ENCODE measurements around the gene LY6G6F.

DNA sequence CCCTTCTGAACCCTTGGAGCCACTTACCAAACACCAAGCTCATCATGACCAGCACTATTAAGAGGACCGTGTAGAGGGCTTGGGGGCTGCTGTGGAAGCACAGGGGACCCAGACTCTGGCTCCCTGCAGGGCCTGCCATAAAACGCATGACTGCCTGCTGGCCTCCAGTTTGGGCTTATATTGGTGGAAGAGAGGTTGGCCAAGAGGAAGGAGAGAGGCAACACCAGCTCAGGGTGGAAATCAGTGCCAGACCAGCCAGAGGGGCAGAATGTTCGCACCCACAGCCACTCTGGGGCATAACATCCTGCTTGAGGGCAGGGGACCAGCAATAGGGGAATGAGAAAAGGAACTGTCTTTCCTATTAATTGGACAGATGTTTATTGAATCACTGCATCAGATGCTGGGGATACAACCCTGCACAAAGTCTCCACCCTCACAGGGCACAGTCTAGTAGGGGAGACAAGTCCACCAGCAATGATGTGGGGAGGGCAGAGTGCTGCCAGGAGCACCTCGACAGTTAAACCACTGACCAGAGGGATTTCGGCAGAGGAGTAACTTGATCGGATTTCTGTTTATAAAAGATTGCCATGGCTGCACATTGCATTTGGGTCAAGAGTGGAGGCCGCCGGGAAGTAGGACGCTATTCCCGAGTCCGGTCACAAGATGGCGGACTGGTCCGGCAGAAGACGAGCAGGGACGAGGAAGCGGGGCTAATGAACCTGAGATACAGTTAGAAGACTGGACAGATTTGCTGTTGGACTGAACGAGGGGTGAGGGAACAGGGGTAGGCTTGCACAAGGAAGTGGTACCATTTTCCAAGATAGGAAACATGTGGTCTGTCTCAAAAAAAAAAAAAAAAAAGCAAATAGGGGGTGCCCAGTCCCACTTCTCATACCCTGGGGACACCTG is 26.2 kb upstream of the LY6G6F start, which contains the start of gene LY6G5C:
- TF ChIP-seq, protein P1, sequence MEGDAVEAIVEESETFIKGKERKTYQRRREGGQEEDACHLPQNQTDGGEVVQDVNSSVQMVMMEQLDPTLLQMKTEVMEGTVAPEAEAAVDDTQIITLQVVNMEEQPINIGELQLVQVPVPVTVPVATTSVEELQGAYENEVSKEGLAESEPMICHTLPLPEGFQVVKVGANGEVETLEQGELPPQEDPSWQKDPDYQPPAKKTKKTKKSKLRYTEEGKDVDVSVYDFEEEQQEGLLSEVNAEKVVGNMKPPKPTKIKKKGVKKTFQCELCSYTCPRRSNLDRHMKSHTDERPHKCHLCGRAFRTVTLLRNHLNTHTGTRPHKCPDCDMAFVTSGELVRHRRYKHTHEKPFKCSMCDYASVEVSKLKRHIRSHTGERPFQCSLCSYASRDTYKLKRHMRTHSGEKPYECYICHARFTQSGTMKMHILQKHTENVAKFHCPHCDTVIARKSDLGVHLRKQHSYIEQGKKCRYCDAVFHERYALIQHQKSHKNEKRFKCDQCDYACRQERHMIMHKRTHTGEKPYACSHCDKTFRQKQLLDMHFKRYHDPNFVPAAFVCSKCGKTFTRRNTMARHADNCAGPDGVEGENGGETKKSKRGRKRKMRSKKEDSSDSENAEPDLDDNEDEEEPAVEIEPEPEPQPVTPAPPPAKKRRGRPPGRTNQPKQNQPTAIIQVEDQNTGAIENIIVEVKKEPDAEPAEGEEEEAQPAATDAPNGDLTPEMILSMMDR (IDR thresholded peaks at IDR 0.05) = peak; percentile 70
- no peak for TF ChIP-seq CBX2 (IDR thresholded peaks at IDR 0.05; ENCODE audit: borderline replicate concordance, low read depth)
- no peak for TF ChIP-seq POLR2A (IDR thresholded peaks at IDR 0.05; ENCODE audit: low read length)
- no peak for TF ChIP-seq CHD2 (IDR thresholded peaks at IDR 0.05; ENCODE audit: low read length, partially characterized antibody)
- TF ChIP-seq JUNB (IDR thresholded peaks at IDR 0.05) = no peak
- TF ChIP-seq, protein P2, sequence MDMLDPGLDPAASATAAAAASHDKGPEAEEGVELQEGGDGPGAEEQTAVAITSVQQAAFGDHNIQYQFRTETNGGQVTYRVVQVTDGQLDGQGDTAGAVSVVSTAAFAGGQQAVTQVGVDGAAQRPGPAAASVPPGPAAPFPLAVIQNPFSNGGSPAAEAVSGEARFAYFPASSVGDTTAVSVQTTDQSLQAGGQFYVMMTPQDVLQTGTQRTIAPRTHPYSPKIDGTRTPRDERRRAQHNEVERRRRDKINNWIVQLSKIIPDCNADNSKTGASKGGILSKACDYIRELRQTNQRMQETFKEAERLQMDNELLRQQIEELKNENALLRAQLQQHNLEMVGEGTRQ (IDR thresholded peaks at IDR 0.05) = no peak
- TF ChIP-seq CHD4 (IDR thresholded peaks at IDR 0.05; ENCODE audit: borderline replicate concordance) = no peak
- TF ChIP-seq RAD21 (conservative IDR thresholded peaks at IDR 0.05 in 1 of 2, IDR thresholded peaks at IDR 0.05 in 1 of 2) = peak; percentile 80 to 90
- TF ChIP-seq, protein P3, sequence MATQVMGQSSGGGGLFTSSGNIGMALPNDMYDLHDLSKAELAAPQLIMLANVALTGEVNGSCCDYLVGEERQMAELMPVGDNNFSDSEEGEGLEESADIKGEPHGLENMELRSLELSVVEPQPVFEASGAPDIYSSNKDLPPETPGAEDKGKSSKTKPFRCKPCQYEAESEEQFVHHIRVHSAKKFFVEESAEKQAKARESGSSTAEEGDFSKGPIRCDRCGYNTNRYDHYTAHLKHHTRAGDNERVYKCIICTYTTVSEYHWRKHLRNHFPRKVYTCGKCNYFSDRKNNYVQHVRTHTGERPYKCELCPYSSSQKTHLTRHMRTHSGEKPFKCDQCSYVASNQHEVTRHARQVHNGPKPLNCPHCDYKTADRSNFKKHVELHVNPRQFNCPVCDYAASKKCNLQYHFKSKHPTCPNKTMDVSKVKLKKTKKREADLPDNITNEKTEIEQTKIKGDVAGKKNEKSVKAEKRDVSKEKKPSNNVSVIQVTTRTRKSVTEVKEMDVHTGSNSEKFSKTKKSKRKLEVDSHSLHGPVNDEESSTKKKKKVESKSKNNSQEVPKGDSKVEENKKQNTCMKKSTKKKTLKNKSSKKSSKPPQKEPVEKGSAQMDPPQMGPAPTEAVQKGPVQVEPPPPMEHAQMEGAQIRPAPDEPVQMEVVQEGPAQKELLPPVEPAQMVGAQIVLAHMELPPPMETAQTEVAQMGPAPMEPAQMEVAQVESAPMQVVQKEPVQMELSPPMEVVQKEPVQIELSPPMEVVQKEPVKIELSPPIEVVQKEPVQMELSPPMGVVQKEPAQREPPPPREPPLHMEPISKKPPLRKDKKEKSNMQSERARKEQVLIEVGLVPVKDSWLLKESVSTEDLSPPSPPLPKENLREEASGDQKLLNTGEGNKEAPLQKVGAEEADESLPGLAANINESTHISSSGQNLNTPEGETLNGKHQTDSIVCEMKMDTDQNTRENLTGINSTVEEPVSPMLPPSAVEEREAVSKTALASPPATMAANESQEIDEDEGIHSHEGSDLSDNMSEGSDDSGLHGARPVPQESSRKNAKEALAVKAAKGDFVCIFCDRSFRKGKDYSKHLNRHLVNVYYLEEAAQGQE (IDR thresholded peaks at IDR 0.05) = no peak
- no peak for TF ChIP-seq ZSCAN20 (CRISPR knock-in tag; IDR thresholded peaks at IDR 0.05)
- no peak for TF ChIP-seq MYC (IDR thresholded peaks at IDR 0.05; ENCODE audit: borderline replicate concordance, low read length)
- no peak for TF ChIP-seq NR3C1 (IDR thresholded peaks at IDR 0.05)
